HCT116 (cell line): ENCODE measurements around the gene SLC17A8. TPM values are rescaled to one million over a fixed set of nuclear protein-coding genes. Genes with fewer than 3 reads are reported as not detected.

Experiments
- ATAC-seq: fragments of 200-7000 bp; cut with Tn5 transposase; 2 replicates; pipeline ENCODE4 v1.9.1; 2020; ENCODE audit warnings: mild to moderate bottlenecking, moderate library complexity
- BruUV-seq: library from RNA; stranded (reverse); fragments of 400-500 nt; replicated peaks from 2 replicates; lab custom pipeline; 2021; lab: Mats Ljungman, UMichigan
- CTCF ChIA-PET: fragments of 300-600 bp; sonication (Branson Sonifier 250); formaldehyde crosslinking; loops from one replicate; lab custom pipeline; 2021; ENCODE audit warnings: antibody characterized with exemption; lab: Charles Lee
- POLR2A ChIA-PET: fragments of 300-600, 350-600 bp; sonication (Branson Sonifier 250); formaldehyde crosslinking; loops from one replicate; lab custom pipeline; 2021; ENCODE audit warnings: antibody characterized with exemption; lab: Charles Lee
- RAD21 ChIA-PET, 2 experiments: fragments of 300-600 bp; sonication (Branson Sonifier 250); formaldehyde crosslinking; loops; one replicate each; lab custom pipeline; 2023; ENCODE audit warnings: low total read pairs in 2 of 2; ENCODE audit not compliant: uncharacterized antibody in 2 of 2, unreplicated experiment in 2 of 2, low non-redundant PET in 1 of 2; lab: Charles Lee
- DNase-seq: peaks from one replicate; pipeline ENCODE4 v3.0.0-alpha.2; 2010; ENCODE audit warnings: low read depth, low spot score
- H2AFZ ChIP-seq: fragments of 200-600 bp; shearing (Covaris generic), sonication (generic); 2 replicates; pipeline ENCODE4 v1.6.1; 2017; ENCODE audit warnings: low read depth, mixed run types, mixed read lengths, antibody characterized with exemption, low read length; ENCODE audit not compliant: poor library complexity, severe bottlenecking
- H3K27ac ChIP-seq: 2 replicates; pipeline ENCODE4 v1.5.1; 2012; ENCODE audit warnings: low read depth, low read length
- H3K27me3 ChIP-seq: fragments of 200-600 bp; sonication (generic); 2 replicates; pipeline ENCODE4 v1.6.1; 2016; ENCODE audit warnings: mixed run types, low read length, mixed read lengths; ENCODE audit not compliant: insufficient read depth
- H3K36me3 ChIP-seq, 2 experiments: fragments of 200-500 bp in 1 of 2; fragments of 200-600 bp in 1 of 2; sonication (Bioruptor generic) in 1 of 2; sonication (generic) in 1 of 2; 2 replicates each; pipeline versions ENCODE4 v1.5.1 to v1.6.1; 2014 to 2016; ENCODE audit warnings: low read length in 2 of 2, inconsistent platforms in 1 of 2, mixed read lengths in 1 of 2, mixed run types in 1 of 2; ENCODE audit not compliant: insufficient read depth in 2 of 2, control insufficient read depth in 1 of 2
- H3K4me1 ChIP-seq, 2 experiments: fragments of 200-600 bp in 1 of 2; sonication (generic) in 1 of 2; 2 replicates each; pipeline versions ENCODE4 v1.5.1 to v1.6.1; 2012 to 2017; ENCODE audit warnings: low read length in 2 of 2, inconsistent platforms in 1 of 2, mild to moderate bottlenecking in 1 of 2, mixed read lengths in 1 of 2, mixed run types in 1 of 2, moderate library complexity in 1 of 2; ENCODE audit not compliant: insufficient read depth in 2 of 2, control insufficient read depth in 1 of 2
- H3K4me2 ChIP-seq: fragments of 200-600 bp; sonication (generic); 2 replicates; pipeline ENCODE4 v1.6.1; 2017; ENCODE audit warnings: mixed run types, low read length, mixed read lengths
- H3K4me3 ChIP-seq, 2 experiments: fragments of 200-600 bp in 1 of 2; sonication (generic) in 1 of 2; replicated peaks in 1 of 2; 2 replicates each; pipeline ENCODE4 v1.5.1; 2011 to 2016; ENCODE audit warnings: low read length in 2 of 2, control low read depth in 1 of 2, low read depth in 1 of 2, mild to moderate bottlenecking in 1 of 2, mixed read lengths in 1 of 2, mixed run types in 1 of 2
- H3K79me2 ChIP-seq: fragments of 200-600 bp; sonication (generic); 2 replicates; pipeline ENCODE4 v1.6.1; 2017; ENCODE audit warnings: mild to moderate bottlenecking, mixed run types, low read length, moderate library complexity, mixed read lengths; ENCODE audit not compliant: insufficient read depth
- H3K9ac ChIP-seq: fragments of 200-600 bp; sonication (generic); 2 replicates; pipeline ENCODE4 v1.6.1; 2016; ENCODE audit warnings: low read length, mixed read lengths
- H3K9me2 ChIP-seq: fragments of 200-600 bp; sonication (generic), shearing (Covaris generic); 2 replicates; pipeline ENCODE4 v1.6.1; 2017; ENCODE audit warnings: mixed run types, mild to moderate bottlenecking, moderate library complexity; ENCODE audit not compliant: insufficient read depth
- H3K9me3 ChIP-seq, 2 experiments: fragments of 200-500 bp in 1 of 2; fragments of 200-600 bp in 1 of 2; sonication (Bioruptor generic) in 1 of 2; sonication (generic) in 1 of 2; 2 replicates each; pipeline ENCODE4 v1.6.1; 2014 to 2017; ENCODE audit warnings: low read length in 2 of 2, mixed read lengths in 2 of 2, inconsistent platforms in 1 of 2, low read depth in 1 of 2, mild to moderate bottlenecking in 1 of 2, mixed run types in 1 of 2, moderate library complexity in 1 of 2; ENCODE audit not compliant: control insufficient read depth in 1 of 2, insufficient read depth in 1 of 2
- H4K20me1 ChIP-seq: fragments of 200-600 bp; sonication (generic), shearing (Covaris generic); 2 replicates; pipeline ENCODE4 v1.6.1; 2017; ENCODE audit warnings: mixed run types, mild to moderate bottlenecking, moderate library complexity; ENCODE audit not compliant: insufficient read depth
- ATF3 ChIP-seq: IDR thresholded peaks from 2 replicates; pipeline ENCODE4 v1.6.1; 2012
- CBX3 ChIP-seq: IDR thresholded peaks from 2 replicates; pipeline ENCODE4 v1.6.1; 2012; ENCODE audit warnings: low read depth
- CEBPB ChIP-seq: IDR thresholded peaks from 2 replicates; pipeline ENCODE4 v1.6.1; 2012; ENCODE audit warnings: low read depth
- CTCF ChIP-seq, 3 experiments: fragments of 200-600 bp in 1 of 3; sonication (generic) in 1 of 3; IDR thresholded peaks in 2 of 3; conservative IDR thresholded peaks in 1 of 3; 2 replicates each; pipeline ENCODE4 v1.5.1; 2012 to 2017; ENCODE audit warnings: low read depth in 2 of 3, low read length in 2 of 3, antibody characterized with exemption in 1 of 3, borderline replicate concordance in 1 of 3, control low read depth in 1 of 3, mild to moderate bottlenecking in 1 of 3, mixed read lengths in 1 of 3, mixed run types in 1 of 3, moderate library complexity in 1 of 3; ENCODE audit not compliant: insufficient read depth in 1 of 3
- ELF1 ChIP-seq: IDR thresholded peaks from 2 replicates; pipeline ENCODE4 v1.6.1; 2012; ENCODE audit warnings: low read depth, borderline replicate concordance
- EZH2phosphoT487 ChIP-seq: fragments of 200-600 bp; IDR thresholded peaks from 2 replicates; pipeline ENCODE4 v1.6.1; 2018; ENCODE audit warnings: antibody characterized with exemption, borderline replicate concordance
- JUND ChIP-seq: IDR thresholded peaks from 2 replicates; pipeline ENCODE4 v1.6.1; 2012
- MAX ChIP-seq: IDR thresholded peaks from 2 replicates; pipeline ENCODE4 v1.6.1; 2012
- POLR2A ChIP-seq: IDR thresholded peaks from 2 replicates; pipeline ENCODE4 v1.7.0; 2011; ENCODE audit warnings: borderline replicate concordance; ENCODE audit not compliant: insufficient read depth, insufficient read length; ENCODE audit errors: extremely low read depth
- POLR2AphosphoS5 ChIP-seq: IDR thresholded peaks from 2 replicates; pipeline ENCODE4 v1.6.1; 2011; ENCODE audit warnings: mild to moderate bottlenecking, low read depth, low read length, moderate library complexity
- SP1 ChIP-seq: IDR thresholded peaks from 2 replicates; pipeline ENCODE4 v1.6.1; 2012; ENCODE audit warnings: low read depth
- SRF ChIP-seq: IDR thresholded peaks from 2 replicates; pipeline ENCODE4 v1.6.1; 2012; ENCODE audit warnings: low read depth
- TCF7L2 ChIP-seq: IDR thresholded peaks from 2 replicates; pipeline ENCODE4 v1.7.0; 2011; ENCODE audit warnings: borderline replicate concordance, inconsistent platforms; ENCODE audit not compliant: insufficient read depth, insufficient read length; ENCODE audit errors: extremely low read depth
- YY1 ChIP-seq: IDR thresholded peaks from 2 replicates; pipeline ENCODE4 v1.6.1; 2011; ENCODE audit warnings: low read length, low read depth, moderate library complexity, mild to moderate bottlenecking; ENCODE audit not compliant: insufficient replicate concordance; ENCODE audit errors: extremely low read depth
- ZBTB33 ChIP-seq: IDR thresholded peaks from 2 replicates; pipeline ENCODE4 v1.6.1; 2011; ENCODE audit warnings: mild to moderate bottlenecking, low read length, moderate library complexity; ENCODE audit not compliant: insufficient replicate concordance; ENCODE audit errors: extremely low read depth
- intact Hi-C: fragments of 100-400 bp; cut with micrococcal nuclease; formaldehyde crosslinking; loops from 2 replicates; pipeline ENCODE4 v1.10.0; 2022
- total RNA-seq: library from RNA; stranded (reverse); gene quantifications from one replicate; pipeline ENCODE4 v1.2.1, GENCODE V29; 2021; ENCODE audit not compliant: unreplicated experiment

Gene SLC17A8
- total RNA-seq, 1 experiment from 2014 or later = not detected

GRCh38 chr12:100332852-100333251, 24.0 kb upstream of the SLC17A8 start:
- Histone ChIP-seq H3K79me2 (no peaks in the 10 kb centered on the region), H3K36me3 (peaks cover 0 to 6% of the 10 kb centered on the region in 2 experiments; a peak in 2 of 4 replicates), H3K27ac (no peak overlapping the region), H4K20me1 (no peaks in the 10 kb centered on the region), H3K4me1 (no peaks in the 10 kb centered on the region), H3K9me3 (no peaks in the 10 kb centered on the region), H3K9ac (no peak overlapping the region), H3K27me3 (no peaks in the 10 kb centered on the region), H3K9me2 (no peaks in the 10 kb centered on the region), H3K4me3 (no peak overlapping the region), H3K4me2 (no peak overlapping the region), H2AFZ (no peak overlapping the region)
- ATAC-seq = no peak
- RAD21 ChIA-PET = no interaction called here
- no TSS peak for BruUV-seq
- intact Hi-C loops = no loop called here
- CTCF ChIA-PET = no interaction called here
- TF ChIP-seq TCF7L2 (no peak), ATF3 (no peak), CTCF (IDR thresholded peaks at IDR 0.05 in 2 of 3, conservative IDR thresholded peaks at IDR 0.05 in 1 of 3; ENCODE audit: borderline replicate concordance in 1 of 3, insufficient read depth in 1 of 3, low read depth in 2 of 3, low read length in 2 of 3) (no peak), POLR2AphosphoS5 (no peak), POLR2A (no peak), YY1 (no peak), CBX3 (no peak), CEBPB (no peak), SP1 (no peak), ZBTB33 (no peak), JUND (no peak), SRF (no peak), MAX (no peak), EZH2phosphoT487 (no peak), ELF1 (no peak)
- POLR2A ChIA-PET = no interaction called here
- no peak for DNase-seq
